DOHH2 (cell line): Measurements from ENCODE around the gene WNT3.

Experiments
- EZH2phosphoT487 ChIP-seq: fragments of 200-600 bp; sonication (generic); IDR thresholded peaks from 2 replicates; pipeline ENCODE4 v1.6.1; 2017; ENCODE audit warnings: borderline replicate concordance, mild to moderate bottlenecking, antibody characterized with exemption, low read length, moderate library complexity, mixed read lengths
- TF ChIP-seq, protein P1 (sequence below): fragments of 200-600 bp; sonication (generic); IDR thresholded peaks from one replicate; pipeline ENCODE4 v1.5.1; 2014; ENCODE audit warnings: antibody characterized with exemption, mild to moderate bottlenecking, low read depth, low read length; ENCODE audit not compliant: poor library complexity, severe bottlenecking

DNA sequence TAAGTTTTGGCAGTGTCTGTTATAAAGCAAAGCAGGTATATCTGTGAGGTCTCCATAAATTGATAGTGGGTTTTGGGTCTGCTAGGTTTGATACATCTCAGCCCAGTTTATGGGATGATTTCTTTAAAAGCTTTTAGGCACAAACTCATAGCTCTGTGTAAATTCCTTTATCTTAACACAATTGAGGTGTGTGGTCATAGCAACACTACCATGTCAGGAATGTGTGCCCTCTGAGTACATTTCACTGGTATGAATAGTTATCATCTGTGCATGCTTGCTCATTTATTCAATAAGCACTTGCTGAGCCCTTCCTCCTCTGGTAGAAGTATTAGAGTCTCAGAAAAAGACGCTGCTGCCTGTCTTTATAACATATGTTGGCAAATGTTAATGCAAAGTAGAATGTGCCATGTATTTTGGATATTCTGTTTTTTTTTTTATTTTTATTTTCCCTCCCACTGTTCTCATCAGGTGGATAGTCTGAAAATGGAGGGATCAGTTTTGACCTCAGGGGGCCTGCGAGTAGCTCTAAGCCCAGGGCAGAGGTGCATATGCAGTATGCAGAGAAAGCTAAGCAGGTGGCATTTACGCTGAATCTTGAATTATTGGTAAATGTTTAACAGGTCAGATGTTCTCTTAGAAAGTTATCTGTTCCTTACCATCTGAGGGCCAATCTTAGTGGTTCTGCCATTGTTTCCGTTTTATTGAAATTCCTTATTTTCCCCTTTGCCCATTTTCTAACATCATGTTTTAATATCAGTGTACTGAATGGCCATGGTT, 90.7 kb downstream of the WNT3 start:
- TF ChIP-seq, protein P1, sequence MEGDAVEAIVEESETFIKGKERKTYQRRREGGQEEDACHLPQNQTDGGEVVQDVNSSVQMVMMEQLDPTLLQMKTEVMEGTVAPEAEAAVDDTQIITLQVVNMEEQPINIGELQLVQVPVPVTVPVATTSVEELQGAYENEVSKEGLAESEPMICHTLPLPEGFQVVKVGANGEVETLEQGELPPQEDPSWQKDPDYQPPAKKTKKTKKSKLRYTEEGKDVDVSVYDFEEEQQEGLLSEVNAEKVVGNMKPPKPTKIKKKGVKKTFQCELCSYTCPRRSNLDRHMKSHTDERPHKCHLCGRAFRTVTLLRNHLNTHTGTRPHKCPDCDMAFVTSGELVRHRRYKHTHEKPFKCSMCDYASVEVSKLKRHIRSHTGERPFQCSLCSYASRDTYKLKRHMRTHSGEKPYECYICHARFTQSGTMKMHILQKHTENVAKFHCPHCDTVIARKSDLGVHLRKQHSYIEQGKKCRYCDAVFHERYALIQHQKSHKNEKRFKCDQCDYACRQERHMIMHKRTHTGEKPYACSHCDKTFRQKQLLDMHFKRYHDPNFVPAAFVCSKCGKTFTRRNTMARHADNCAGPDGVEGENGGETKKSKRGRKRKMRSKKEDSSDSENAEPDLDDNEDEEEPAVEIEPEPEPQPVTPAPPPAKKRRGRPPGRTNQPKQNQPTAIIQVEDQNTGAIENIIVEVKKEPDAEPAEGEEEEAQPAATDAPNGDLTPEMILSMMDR = no peak
- TF ChIP-seq EZH2phosphoT487 = no peak
